BLaER1 (cell line): ENCODE results near the gene ING1.
"Not testable (repeated sequence)": the region's sequence is repeated elsewhere in the genome, so short reads cannot be mapped to it uniquely, and the experiment has no call there.

Experiments used
- H3K27ac ChIP-seq: shearing (Covaris generic); formaldehyde crosslinking; 2 replicates; pipeline ENCODE4 v1.8.1; 2022
- H3K27me3 ChIP-seq: shearing (Covaris generic); formaldehyde crosslinking; 2 replicates; pipeline ENCODE4 v1.8.1; 2022
- H3K36me3 ChIP-seq: shearing (Covaris generic); formaldehyde crosslinking; 2 replicates; pipeline ENCODE4 v1.8.1; 2022
- H3K4me1 ChIP-seq: shearing (Covaris generic); formaldehyde crosslinking; 2 replicates; pipeline ENCODE4 v1.8.1; 2022
- H3K4me2 ChIP-seq: shearing (Covaris generic); formaldehyde crosslinking; 2 replicates; pipeline ENCODE4 v1.8.1; 2022
- H3K4me3 ChIP-seq: shearing (Covaris generic); formaldehyde crosslinking; 2 replicates; pipeline ENCODE4 v1.8.1; 2022
- H3K9ac ChIP-seq: shearing (Covaris generic); formaldehyde crosslinking; 2 replicates; pipeline ENCODE4 v1.8.1; 2022
- H3K9me3 ChIP-seq: shearing (Covaris generic); formaldehyde crosslinking; 2 replicates; pipeline ENCODE4 v1.8.1; 2022
- H4K20me1 ChIP-seq: shearing (Covaris generic); formaldehyde crosslinking; 2 replicates; pipeline ENCODE4 v1.8.1; 2022
- Cebpa-rat ChIP-seq: shearing (Covaris generic); IDR thresholded peaks from 2 replicates; pipeline ENCODE4 v1.8.1; 2022

Gene ING1

DNA sequence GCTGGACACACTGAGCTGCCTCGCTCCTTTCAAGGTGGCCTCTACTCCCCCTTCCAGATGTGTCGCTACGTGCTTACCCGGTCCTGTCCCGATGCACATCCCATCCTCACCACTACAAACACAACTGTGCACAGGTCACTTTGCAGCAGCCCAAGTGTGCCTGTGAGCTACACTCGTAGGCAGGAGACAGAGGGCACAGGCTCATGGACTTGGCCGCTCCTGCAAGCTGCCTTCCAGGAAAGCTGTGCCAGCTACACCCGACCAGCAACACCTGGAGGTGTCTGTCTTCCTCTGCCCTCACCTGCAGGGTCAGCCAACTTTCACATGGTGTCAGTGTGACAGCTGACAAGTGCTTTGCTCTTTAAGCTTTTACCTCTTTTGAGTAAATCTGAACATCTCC lies 23.0 kb upstream of the ING1 start:
- H4K20me1 ChIP-seq = peaks cover 7% of the 10 kb centered on the region; the same call in 1 of the 2 replicates

DNA sequence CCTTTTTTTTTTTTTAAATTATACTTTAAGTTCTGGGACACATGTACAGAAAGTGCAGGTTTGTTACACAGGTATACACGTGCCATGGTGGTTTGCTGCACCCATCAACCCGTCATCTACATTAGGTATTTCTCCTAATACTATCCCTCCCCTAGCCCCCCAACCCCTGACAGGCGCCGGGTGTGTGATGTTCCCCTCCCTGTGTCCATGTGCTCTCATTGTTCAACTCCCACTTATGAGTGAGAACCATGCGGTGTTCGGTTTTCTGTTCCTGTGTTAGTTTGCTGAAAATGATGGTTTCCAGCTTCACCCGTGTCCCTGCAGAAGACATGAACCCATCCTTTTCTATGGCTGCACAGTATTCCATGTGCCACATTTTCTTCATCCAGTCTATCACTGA lies 17.7 kb upstream of the ING1 start:
- not testable (repeated sequence) for H3K27ac ChIP-seq, H3K9ac ChIP-seq, H3K9me3 ChIP-seq, H3K27me3 ChIP-seq, H3K4me3 ChIP-seq, H3K4me2 ChIP-seq
- Histone ChIP-seq H3K4me1 (peaks cover 44% of the 10 kb centered on the region), H3K36me3 (peaks cover 78% of the 10 kb centered on the region), H4K20me1 (peaks cover 37% of the 10 kb centered on the region)

More for the DNA sequence above, 23.0 kb upstream of the ING1 start:
- Histone ChIP-seq H3K4me1 (peaks cover 6% of the 10 kb centered on the region), H3K27ac (no peak overlapping the region), H3K9me3 (no peaks in the 10 kb centered on the region), H3K4me2 (no peak overlapping the region), H3K9ac (no peak overlapping the region), H3K4me3 (no peak overlapping the region), H3K36me3 (peaks cover 91% of the 10 kb centered on the region), H3K27me3 (no peaks in the 10 kb centered on the region)
- TF ChIP-seq Cebpa-rat = no peak

DNA sequence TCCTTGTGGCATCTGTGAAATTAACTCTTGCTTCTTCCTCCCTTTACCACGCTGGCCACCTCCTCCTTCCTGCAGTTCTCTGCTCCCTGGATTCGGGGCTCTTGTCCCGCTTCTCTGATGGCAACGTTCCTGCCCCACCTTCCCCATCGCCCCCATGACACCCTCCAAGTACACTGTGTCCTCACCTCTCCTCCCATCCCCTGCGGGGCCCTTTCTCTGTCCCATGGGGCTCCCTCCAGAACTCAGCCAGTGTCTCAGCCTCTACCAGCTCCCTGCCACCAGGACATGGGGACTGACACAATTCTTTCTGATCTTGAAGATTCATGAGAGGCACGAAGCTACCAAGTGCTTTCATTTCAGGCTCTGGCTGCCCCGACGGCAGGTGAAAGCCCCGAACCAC lies 16.7 kb upstream of the ING1 start:
- TF ChIP-seq Cebpa-rat = no peak
- Histone ChIP-seq H3K9ac (no peak overlapping the region), H3K36me3 (peaks cover 78% of the 10 kb centered on the region), H3K4me3 (no peak overlapping the region), H3K27me3 (no peaks in the 10 kb centered on the region), H3K4me1 (peaks cover 49% of the 10 kb centered on the region), H3K9me3 (no peaks in the 10 kb centered on the region), H3K4me2 (peak overlapping the region; percentile 75), H3K27ac (no peak overlapping the region), H4K20me1 (peaks cover 37% of the 10 kb centered on the region)

DNA sequence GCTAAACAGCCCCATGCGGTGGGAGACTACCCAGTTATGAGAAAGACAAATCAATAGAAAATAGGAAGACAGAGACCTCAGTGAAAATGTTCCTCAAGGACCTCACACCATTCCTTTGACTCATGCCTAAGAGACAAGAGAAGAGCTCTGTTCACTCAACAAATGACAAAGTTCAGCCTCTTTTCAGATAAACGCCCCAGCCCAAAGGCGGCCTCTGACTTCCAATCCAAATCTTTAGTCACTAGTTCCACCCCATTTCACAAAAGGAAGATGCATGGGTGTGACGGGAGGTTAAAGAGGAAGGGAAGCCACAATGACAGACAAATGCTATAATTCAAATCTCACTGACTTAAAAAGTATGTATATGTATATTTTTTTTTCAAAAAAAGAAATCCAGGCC lies 15.7 kb upstream of the ING1 start:
- Histone ChIP-seq H3K4me1 (peaks cover 54% of the 10 kb centered on the region), H3K4me3 (no peak overlapping the region), H3K36me3 (peaks cover 79% of the 10 kb centered on the region), H3K9ac (peak overlapping the region; percentile 17; the same call in 1 of the 2 replicates), H4K20me1 (peaks cover 46% of the 10 kb centered on the region), H3K27ac (peak overlapping the region; percentile 52; the same call in 1 of the 2 replicates), H3K27me3 (no peaks in the 10 kb centered on the region), H3K4me2 (peak overlapping the region; percentile 75), H3K9me3 (no peaks in the 10 kb centered on the region)
- TF ChIP-seq Cebpa-rat = no peak

DNA sequence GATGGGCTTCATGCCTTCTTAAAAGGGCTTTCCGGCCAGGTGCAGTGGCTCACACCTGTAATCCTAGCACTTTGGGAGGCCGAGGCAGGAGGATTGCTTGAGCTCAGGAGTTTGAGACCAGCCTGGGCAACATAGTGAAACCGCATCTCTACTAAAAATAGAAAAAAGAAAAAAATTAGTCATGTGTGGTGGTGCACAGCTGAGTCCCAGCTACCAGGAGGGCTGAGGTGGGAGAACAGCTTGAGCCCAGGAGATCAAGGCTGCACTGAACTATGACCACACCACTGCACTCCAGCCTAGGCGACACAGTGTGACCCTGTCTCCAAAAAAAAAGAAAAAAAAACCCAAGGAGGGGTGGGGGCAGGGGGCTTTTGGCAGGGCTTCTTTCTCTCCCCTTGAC lies 14.8 kb upstream of the ING1 start:
- Histone ChIP-seq H3K4me1 (peaks cover 63% of the 10 kb centered on the region), H3K9ac (no peak overlapping the region), H3K9me3 (no peaks in the 10 kb centered on the region), H3K4me3 (0 out of 2 replicates have a peak overlapping the region, but pooled peaks have one; percentile 4), H3K4me2 (peak overlapping the region; percentile 75), H3K36me3 (peaks cover 80% of the 10 kb centered on the region), H3K27ac (peak overlapping the region; percentile 52; the same call in 1 of the 2 replicates), H3K27me3 (no peaks in the 10 kb centered on the region), H4K20me1 (peaks cover 54% of the 10 kb centered on the region)
- TF ChIP-seq Cebpa-rat = no peak

DNA sequence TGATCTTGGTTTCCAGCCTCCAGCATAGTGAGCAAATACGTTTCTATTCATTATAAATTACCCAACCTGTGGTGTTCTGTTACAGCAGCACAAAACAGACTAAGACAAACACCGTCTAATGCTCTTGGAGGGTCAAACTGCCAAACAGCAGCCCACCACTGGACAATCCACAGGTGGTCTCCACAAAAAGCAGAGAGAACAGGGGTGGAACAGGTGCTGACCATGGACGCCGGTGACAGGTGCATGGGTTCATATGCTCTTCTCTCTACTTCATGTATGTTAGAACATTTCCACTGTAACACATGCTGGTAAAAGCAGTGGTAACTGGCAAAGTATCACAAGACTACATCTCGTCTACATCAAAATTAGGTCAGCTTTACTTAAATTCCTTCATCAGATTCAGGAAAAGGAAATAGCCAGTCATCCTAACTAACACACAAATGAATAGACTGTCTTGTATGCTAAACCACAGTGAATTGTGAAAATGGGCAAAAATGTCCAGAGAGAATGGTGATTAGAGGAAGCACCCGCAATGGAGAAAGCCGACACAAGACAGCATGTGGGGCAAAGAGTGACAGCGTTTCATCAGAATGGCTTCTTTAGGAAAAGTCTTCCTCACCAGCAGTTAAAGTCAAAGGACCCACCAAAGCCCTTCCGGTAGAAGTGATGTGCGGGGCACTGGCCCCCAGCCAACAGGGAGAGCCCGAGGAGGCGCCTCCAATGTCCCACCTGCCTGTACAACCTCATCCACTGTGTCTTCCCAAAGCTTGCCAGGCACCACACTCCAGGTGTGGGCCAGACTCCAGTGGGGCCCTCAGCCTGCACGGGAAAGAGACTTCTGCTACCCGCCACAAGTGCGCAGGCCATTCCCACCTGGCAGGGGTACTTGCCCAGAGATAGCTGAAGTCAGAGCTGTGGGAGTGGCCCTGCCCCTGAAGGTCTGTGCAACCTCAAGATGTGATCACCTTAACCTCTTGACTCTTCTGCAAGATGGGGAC lies 14.1 kb upstream of the ING1 start:
- Histone ChIP-seq H3K27ac (peak overlapping the region; percentile 52), H3K4me2 (peak overlapping the region; percentile 75), H3K4me1 (peaks cover 70% of the 10 kb centered on the region), H3K9ac (no peak overlapping the region), H3K9me3 (no peaks in the 10 kb centered on the region), H3K4me3 (0 out of 2 replicates have a peak overlapping the region, but pooled peaks have one; percentile 4), H3K36me3 (peaks cover 75% of the 10 kb centered on the region), H4K20me1 (peaks cover 56% of the 10 kb centered on the region), H3K27me3 (no peaks in the 10 kb centered on the region)
- no peak for TF ChIP-seq Cebpa-rat

DNA sequence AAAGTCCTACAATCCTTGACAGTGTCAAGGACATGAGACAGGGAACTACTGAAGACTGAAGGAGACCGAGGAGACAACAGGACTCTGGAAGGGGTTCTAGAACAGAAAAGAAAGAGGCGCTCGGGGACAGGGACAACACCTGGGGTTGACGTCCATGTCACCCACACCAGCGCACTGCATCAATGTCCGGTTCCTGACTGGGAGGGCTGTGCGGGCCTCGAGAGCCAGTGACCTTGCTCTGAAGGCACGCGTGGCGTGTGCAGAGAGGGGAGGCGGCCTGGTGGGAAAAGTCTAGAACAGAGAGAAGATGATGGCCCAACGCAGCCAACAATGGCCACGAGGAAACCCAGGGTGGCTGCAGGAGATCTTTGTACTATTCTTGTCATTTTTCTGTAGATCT lies 13.3 kb upstream of the ING1 start:
- peaks cover 70% of the 10 kb centered on the region for H3K36me3 ChIP-seq

DNA sequence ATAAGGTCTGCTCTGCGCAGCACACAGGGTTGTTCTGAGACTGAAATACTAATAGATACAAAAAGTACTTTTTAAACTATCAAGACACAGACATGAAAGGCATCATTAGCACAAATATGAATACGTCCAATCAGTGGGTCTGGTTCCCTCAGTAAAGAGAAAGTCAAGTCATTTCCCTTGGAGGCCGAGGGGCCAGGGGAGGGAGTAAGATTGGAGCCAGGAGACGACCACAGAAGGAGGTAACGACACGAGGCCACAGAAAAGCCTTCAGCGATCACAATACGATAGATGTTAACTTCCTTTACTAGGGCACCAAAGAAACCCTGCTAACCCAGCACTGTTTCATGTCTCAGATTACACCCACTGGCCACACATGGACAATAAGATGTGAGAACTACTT lies 12.9 kb upstream of the ING1 start:
- H3K36me3 ChIP-seq = peaks cover 70% of the 10 kb centered on the region
- no peaks in the 10 kb centered on the region for H3K9me3 ChIP-seq
- H3K4me1 ChIP-seq = peaks cover 80% of the 10 kb centered on the region
- no peak overlapping the region for H3K27ac ChIP-seq
- H3K4me2 ChIP-seq = no peak overlapping the region
- TF ChIP-seq Cebpa-rat = no peak
- H4K20me1 ChIP-seq = peaks cover 56% of the 10 kb centered on the region
- no peaks in the 10 kb centered on the region for H3K27me3 ChIP-seq
- no peak overlapping the region for H3K9ac ChIP-seq
- H3K4me3 ChIP-seq = no peak overlapping the region

More for the DNA sequence above, 13.3 kb upstream of the ING1 start:
- H3K4me1 ChIP-seq = peaks cover 78% of the 10 kb centered on the region
- no peaks in the 10 kb centered on the region for H3K27me3 ChIP-seq
- no peak overlapping the region for H3K27ac ChIP-seq
- H3K9ac ChIP-seq = no peak overlapping the region
- peaks cover 56% of the 10 kb centered on the region for H4K20me1 ChIP-seq
- TF ChIP-seq Cebpa-rat = no peak
- H3K4me2 ChIP-seq = peak overlapping the region; percentile 75; the same call in 1 of the 2 replicates
- no peaks in the 10 kb centered on the region for H3K9me3 ChIP-seq
- H3K4me3 ChIP-seq = no peak overlapping the region

DNA sequence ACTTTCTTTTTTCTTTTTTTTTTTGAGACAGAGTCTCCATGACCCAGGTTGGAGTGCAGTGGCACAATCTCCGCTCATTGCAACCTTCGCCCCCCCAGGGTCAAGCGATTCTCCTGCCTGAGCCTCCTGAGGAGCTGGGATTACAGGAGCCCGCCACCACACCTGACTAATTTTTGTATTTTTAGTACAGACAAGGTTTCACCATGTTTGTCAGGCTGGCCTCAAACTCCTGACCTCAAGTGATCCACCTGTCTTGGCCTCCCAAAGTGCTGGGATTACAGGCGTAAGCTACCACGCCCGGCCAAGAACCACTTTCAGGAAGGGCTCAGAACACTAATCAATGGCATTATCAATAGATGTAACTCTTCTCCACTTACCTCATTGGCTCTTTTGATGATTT lies 12.4 kb upstream of the ING1 start:
- H3K27me3 ChIP-seq, H3K9ac ChIP-seq, H3K9me3 ChIP-seq, H3K4me2 ChIP-seq, H3K27ac ChIP-seq, H3K4me3 ChIP-seq: not testable (repeated sequence)
- peaks cover 56% of the 10 kb centered on the region for H4K20me1 ChIP-seq
- peaks cover 67% of the 10 kb centered on the region for H3K36me3 ChIP-seq
- peaks cover 80% of the 10 kb centered on the region for H3K4me1 ChIP-seq

DNA sequence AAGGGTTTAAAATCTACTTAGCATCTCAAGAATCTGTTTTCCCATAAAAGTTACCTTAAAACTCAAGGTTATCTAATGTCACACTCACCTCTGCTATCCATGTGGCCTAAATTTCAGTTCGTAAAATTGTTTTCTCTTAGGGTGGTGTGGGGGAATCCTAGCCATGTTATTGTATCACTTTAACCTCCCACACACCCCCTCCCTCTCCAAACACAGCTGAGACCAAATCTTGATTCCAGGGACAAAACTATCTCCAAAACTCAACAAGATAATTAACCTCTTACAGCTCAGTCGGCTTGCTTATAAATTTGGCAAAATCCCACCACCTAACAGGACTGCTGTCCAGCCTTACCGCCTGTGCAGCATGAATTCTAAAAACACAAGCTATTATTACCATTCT lies 11.4 kb upstream of the ING1 start:
- Histone ChIP-seq H3K27ac (no peak overlapping the region), H3K4me2 (no peak overlapping the region; the same call in 1 of the 2 replicates), H3K4me3 (no peak overlapping the region), H3K9ac (no peak overlapping the region), H4K20me1 (peaks cover 51% of the 10 kb centered on the region), H3K36me3 (peaks cover 59% of the 10 kb centered on the region), H3K27me3 (no peaks in the 10 kb centered on the region), H3K9me3 (no peaks in the 10 kb centered on the region), H3K4me1 (peaks cover 81% of the 10 kb centered on the region)
- no peak for TF ChIP-seq Cebpa-rat
